Activated CD8-positive, alpha-beta memory T cell treated with anti-CD3 and anti-CD28 coated beads, Interleukin-2, amount 50 U/mL, for 1 hour (primary cell): ENCODE data around the gene PRCC.
"Not testable (repeated sequence)": the region's sequence is repeated elsewhere in the genome, so short reads cannot be mapped to it uniquely, and the experiment has no call there.

Experiments used
- DNase-seq: peaks from one replicate; pipeline ENCODE4 v3.0.0-alpha.2; 2020; ENCODE audit errors: extremely low read depth

PRCC gene

DNA sequence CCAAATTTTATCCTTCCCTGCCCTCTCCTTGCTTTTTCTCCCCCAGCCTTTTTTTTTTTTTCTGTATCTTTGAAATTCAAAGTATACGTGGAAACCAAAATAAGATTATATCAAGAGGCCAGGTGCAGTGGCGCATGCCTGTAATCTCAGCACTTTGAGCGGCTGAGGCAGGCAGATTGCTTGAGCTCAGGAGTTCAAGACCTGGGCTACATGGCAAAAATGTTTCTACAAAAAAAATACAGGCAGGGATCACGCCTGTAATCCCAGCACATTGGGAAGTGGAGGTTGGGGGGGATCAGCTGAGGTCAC lies 6.6 kb upstream of the PRCC start:
- DNase-seq = no peak

- DNase-seq = not testable (repeated sequence)
Measured at GRCh38 chr1:156765136-156765535, 2.2 kb upstream of the PRCC start.

DNA sequence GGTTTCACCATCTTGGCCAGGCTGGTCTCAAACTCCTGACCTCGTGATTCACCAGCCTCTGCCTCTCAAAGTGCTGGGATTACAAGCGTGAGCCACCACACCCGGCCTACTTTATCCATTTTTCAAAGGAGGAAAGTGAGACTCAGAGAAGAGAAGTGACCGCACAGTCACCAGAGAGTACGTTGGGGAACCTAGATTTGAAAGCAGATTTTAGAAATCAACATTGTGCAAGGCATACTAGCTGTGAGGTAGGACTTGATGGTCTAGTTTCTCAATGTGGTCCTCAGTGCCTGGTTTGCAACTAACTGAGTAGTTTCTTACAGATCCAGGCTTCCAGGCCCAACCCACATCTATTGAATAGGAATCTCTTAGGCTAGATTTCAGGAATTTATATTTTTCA lies 1.7 kb upstream of the PRCC start:
- DNase-seq = no peak

- no peak for DNase-seq
Measured at GRCh38 chr1:156766298-156767100, 836 bp upstream of the PRCC start.

GRCh38 chr1:156767879-156768604 lies 707 bp downstream of the PRCC start:
- DNase-seq = no peak

- no peak for DNase-seq
Measured at GRCh38 chr1:156768610-156769295, 1.4 kb downstream of the PRCC start.

DNA sequence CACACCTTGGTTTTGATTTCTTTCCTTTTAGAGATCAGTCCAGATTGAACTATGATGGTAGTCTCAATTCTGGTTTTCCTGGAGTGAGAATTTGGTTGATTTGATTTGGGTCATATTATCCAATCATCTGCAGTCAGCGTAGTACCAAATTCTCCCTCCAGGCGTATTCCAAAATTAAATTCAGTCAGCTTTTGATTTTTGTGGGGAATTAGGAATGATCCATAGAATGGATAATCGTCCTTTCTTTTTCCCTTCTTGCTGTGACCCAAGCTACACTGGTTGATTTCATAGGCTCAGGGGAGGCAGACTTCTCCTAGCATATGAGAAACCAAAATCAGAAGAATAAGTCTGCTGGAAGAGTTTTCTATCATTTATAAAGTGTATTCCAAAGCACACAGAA lies 4.9 kb downstream of the PRCC start:
- no peak for DNase-seq

- DNase-seq = no peak
Measured at GRCh38 chr1:156772728-156773497, 5.6 kb downstream of the PRCC start.

- no peak for DNase-seq
Measured at GRCh38 chr1:156773607-156774006, 6.3 kb downstream of the PRCC start.

- DNase-seq = no peak
Measured at GRCh38 chr1:156775799-156776198, 8.5 kb downstream of the PRCC start.

DNA sequence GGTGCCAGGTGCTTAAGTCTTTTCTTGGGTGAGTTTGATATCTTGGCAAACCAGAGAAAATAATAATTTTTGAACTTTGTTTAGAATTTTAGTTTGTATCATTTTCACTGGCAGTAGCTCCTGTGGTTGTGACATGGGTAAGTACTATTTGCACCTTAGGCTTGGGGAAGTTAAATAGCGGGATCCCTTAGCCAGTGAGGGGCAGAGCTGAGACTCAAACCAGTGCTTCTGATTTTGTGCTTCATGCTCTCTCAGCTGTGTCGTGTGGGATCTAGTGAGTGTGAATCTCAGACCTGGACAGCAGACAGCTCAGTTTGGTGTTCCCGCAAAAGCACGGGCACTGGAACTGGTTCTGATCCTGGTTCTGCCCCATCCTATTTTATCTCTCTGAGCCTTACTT lies 9.6 kb downstream of the PRCC start:
- DNase-seq = no peak

DNA sequence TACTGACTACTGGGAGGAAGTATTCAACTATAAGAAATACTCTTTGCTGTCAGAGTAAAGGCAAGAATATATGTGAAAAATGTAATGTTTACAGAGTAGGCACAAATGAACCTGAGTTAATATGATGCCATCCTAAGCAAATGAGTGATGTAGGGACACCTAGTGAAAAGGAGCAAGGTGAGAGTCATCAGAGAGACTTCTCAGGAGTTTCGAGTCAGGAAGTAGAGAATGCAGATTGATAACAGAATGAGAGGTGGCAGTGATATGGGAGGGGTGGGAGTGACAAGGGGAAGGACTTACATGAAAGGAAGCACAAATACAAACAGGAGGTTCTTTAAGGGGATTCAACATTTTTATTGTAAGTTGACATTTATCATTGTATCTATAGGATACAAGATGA lies 10.2 kb downstream of the PRCC start:
- no peak for DNase-seq

- no peak for DNase-seq
Measured at GRCh38 chr1:156781585-156782186, 14.4 kb downstream of the PRCC start.

GRCh38 chr1:156785458-156785857 lies 18.1 kb downstream of the PRCC start:
- DNase-seq = no peak

DNA sequence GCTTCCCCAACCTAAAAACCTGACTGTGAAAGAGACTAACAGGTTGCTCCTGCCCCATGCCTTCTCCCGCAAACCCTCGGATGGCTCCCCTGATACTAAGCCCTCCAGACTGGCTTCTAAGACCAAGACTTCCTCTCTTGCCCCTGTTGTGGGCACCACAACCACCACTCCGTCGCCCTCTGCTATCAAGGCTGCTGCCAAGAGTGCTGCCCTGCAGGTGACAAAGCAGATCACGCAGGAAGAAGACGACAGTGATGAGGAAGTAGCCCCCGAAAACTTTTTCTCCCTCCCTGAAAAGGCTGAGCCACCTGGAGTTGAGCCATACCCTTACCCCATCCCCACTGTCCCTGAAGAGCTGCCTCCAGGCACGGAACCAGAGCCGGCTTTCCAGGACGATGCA lies 19.3 kb downstream of the PRCC start:
- DNase-seq = no peak

DNA sequence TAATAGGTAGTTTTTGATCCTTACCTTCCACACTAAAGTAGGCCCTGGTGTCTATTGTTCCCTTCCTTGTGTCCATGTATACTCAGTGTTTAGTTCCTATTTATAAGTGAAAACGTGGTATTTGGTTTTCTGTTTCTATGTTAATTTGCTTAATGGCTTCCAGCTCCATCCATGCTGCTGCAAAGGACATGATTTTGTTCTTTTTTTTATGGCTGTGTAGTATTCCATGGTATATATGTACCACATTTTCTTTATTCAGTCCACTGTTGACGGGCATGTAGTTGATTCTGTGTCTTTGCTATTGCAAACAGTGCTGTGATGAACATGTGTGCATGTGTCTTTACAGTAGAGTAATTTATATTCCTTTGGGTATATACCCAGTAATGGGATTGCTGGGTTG lies 20.8 kb downstream of the PRCC start:
- DNase-seq = no peak

GRCh38 chr1:156789621-156790318 lies 22.4 kb downstream of the PRCC start:
- no peak for DNase-seq

- no peak for DNase-seq
Measured at GRCh38 chr1:156794506-156795373, 27.4 kb downstream of the PRCC start.

DNA sequence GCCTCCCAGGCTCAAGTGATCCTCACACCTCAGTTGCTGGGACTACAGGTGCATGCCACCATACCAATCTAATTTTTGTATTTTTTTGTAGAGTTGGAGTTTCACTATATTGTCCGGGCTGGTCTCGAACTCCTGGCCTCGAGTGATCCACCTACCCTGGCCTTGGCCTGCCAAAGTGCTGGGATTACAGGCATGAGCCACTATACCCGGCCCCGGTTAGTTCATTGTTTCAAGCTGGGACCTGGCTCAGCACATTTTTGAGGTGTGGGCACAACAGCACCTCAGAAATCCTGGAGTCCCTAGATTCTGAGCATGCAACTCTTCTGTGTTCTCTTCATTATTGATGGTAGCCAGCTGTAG lies 28.0 kb downstream of the PRCC start:
- DNase-seq = no peak

DNA sequence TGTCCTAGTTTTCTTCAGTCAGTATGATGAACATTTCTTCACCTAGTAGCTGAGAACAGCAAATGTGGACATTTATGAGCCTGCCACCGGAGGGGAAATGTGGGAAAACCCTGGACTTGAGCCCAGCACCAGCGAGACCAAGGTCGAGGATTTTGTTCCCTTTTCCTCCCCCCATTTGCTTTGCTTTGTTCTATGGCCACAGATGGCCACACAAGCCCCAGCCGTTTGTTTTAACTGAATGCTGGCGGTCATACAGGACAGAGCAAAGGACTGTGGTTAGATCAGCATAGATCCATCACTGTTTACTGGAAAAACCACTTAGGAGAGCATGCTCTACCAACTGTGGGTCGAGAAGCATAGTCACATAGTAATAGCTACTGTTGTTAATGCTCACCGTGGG lies 28.5 kb downstream of the PRCC start:
- DNase-seq = no peak
